ENCODE results near the gene TTLL9.

DNA sequence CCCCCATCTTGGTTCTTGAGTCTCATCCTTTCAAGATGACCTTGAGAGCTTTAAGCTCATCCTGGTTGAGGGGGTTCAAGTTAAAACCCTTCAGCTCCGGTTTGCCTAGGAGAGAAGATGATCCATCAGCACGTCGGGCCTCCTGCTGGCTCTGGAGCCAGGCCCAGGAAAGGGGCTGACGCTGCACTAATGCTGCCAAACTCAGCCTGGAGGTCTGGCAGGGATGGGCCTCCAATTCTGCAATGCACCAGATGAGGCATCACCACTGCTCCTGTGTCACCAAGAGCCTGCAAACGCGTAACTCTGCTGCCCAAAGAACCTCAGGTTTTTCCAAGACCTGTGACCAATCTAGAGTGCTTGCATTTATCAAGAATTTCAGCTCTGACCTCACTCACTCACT lies 75.4 kb downstream of the TTLL9 start:
- TF ChIP-seq, protein P1, sequence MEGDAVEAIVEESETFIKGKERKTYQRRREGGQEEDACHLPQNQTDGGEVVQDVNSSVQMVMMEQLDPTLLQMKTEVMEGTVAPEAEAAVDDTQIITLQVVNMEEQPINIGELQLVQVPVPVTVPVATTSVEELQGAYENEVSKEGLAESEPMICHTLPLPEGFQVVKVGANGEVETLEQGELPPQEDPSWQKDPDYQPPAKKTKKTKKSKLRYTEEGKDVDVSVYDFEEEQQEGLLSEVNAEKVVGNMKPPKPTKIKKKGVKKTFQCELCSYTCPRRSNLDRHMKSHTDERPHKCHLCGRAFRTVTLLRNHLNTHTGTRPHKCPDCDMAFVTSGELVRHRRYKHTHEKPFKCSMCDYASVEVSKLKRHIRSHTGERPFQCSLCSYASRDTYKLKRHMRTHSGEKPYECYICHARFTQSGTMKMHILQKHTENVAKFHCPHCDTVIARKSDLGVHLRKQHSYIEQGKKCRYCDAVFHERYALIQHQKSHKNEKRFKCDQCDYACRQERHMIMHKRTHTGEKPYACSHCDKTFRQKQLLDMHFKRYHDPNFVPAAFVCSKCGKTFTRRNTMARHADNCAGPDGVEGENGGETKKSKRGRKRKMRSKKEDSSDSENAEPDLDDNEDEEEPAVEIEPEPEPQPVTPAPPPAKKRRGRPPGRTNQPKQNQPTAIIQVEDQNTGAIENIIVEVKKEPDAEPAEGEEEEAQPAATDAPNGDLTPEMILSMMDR (IDR thresholded peaks at IDR 0.05): no peak
- no peak for TF ChIP-seq EZH2 (IDR thresholded peaks at IDR 0.05; ENCODE audit: borderline replicate concordance, insufficient read depth, low read depth, low read length, poor library complexity, severe bottlenecking)

Data from B cell (primary cell).